Keratinocyte (primary cell): ENCODE results near the gene SULT2B1. TPM values are rescaled to one million over a fixed set of nuclear protein-coding genes. Genes with fewer than 3 reads are reported as not detected.

Source experiments
- DNase-seq: peaks from one replicate; pipeline ENCODE4 v3.0.0-alpha.2; 2011; ENCODE audit warnings: low read depth, missing footprints, low spot score
- FAIRE-seq: peaks from 2 replicates; lab custom pipeline; 2011; peaks lifted over from hg19 to GRCh38; lab: Jason Lieb, UNC
- H2AFZ ChIP-seq: 2 replicates; pipeline ENCODE4 v1.6.0; 2012; ENCODE audit warnings: low read length, control low read depth, inconsistent platforms; ENCODE audit not compliant: control insufficient read depth
- H3K27ac ChIP-seq: 2 replicates; pipeline ENCODE4 v1.5.1; 2011; ENCODE audit warnings: low read length; ENCODE audit not compliant: control insufficient read depth, insufficient read depth
- H3K27me3 ChIP-seq: 3 replicates; pipeline ENCODE4 v1.6.0; 2011; ENCODE audit warnings: low read length; ENCODE audit not compliant: control insufficient read depth, insufficient read depth; ENCODE audit errors: extremely low read depth
- H3K36me3 ChIP-seq, 2 experiments: 2 replicates in 1 of 2; 3 replicates in 1 of 2; pipeline ENCODE4 v1.5.1; 2011; ENCODE audit warnings: low read length in 2 of 2, mild to moderate bottlenecking in 1 of 2; ENCODE audit not compliant: control insufficient read depth in 2 of 2, insufficient read depth in 2 of 2; ENCODE audit errors: extremely low read depth in 1 of 2
- H3K4me1 ChIP-seq: 3 replicates; pipeline ENCODE4 v1.5.1; 2011; ENCODE audit warnings: low read length; ENCODE audit not compliant: control insufficient read depth, insufficient read depth; ENCODE audit errors: extremely low read depth
- H3K4me2 ChIP-seq: 3 replicates; pipeline ENCODE4 v1.6.0; 2011; ENCODE audit warnings: low read depth, low read length; ENCODE audit not compliant: control insufficient read depth, insufficient read depth; ENCODE audit errors: extremely low read depth
- H3K4me3 ChIP-seq, 3 experiments: fragments of 200-600 bp in 1 of 3; sonication (generic) in 1 of 3; 2 replicates in 2 of 3; 3 replicates in 1 of 3; pipeline ENCODE4 v1.5.1; 2011 to 2016; ENCODE audit warnings: low read length in 3 of 3, mild to moderate bottlenecking in 3 of 3, control low read depth in 2 of 3, inconsistent platforms in 1 of 3, low read depth in 1 of 3, mixed read lengths in 1 of 3, mixed run types in 1 of 3, moderate library complexity in 1 of 3; ENCODE audit not compliant: control insufficient read depth in 2 of 3, insufficient read depth in 2 of 3; ENCODE audit errors: extremely low read depth in 1 of 3
- H3K79me2 ChIP-seq: 2 replicates; pipeline ENCODE4 v1.6.0; 2012; ENCODE audit warnings: low read length; ENCODE audit not compliant: control insufficient read depth, insufficient read depth
- H3K9ac ChIP-seq: 3 replicates; pipeline ENCODE4 v1.6.0; 2011; ENCODE audit warnings: low read length; ENCODE audit not compliant: control insufficient read depth, insufficient read depth; ENCODE audit errors: extremely low read depth
- H3K9me1 ChIP-seq: 3 replicates; pipeline ENCODE4 v1.6.0; 2011; ENCODE audit warnings: low read length; ENCODE audit not compliant: control insufficient read depth, insufficient read depth; ENCODE audit errors: extremely low read depth
- H3K9me3 ChIP-seq: 2 replicates; pipeline ENCODE4 v1.5.1; 2012; ENCODE audit warnings: low read depth, low read length; ENCODE audit not compliant: control insufficient read depth
- H4K20me1 ChIP-seq: 3 replicates; pipeline ENCODE4 v1.6.0; 2011; ENCODE audit warnings: low read length; ENCODE audit not compliant: control insufficient read depth, insufficient read depth; ENCODE audit errors: extremely low read depth
- CTCF ChIP-seq, 3 experiments: IDR thresholded peaks in 1 of 3; conservative IDR thresholded peaks in 1 of 3; optimal IDR thresholded peaks in 1 of 3; 2 replicates in 2 of 3; 3 replicates in 1 of 3; pipeline versions ENCODE3 to v1.5.1; 2011; ENCODE audit warnings: low read length in 3 of 3, mild to moderate bottlenecking in 3 of 3, moderate library complexity in 2 of 3, control low read depth in 1 of 3, inconsistent platforms in 1 of 3; ENCODE audit not compliant: insufficient read depth in 2 of 3; ENCODE audit errors: extremely low read depth in 1 of 3
- EZH2 ChIP-seq: IDR thresholded peaks from one replicate; pipeline ENCODE4 v1.6.1; 2012; ENCODE audit warnings: inconsistent platforms, mild to moderate bottlenecking, low read length, moderate library complexity
- dilution Hi-C: fragments of 300-500 bp; cut with MboI; formaldehyde crosslinking; loops from one replicate; pipeline ENCODE4 v1.7.0; 2020; ENCODE audit warnings: low sequenced_read_pairs; ENCODE audit not compliant: extremely low pct_ligation_motif_present
- polyA plus RNA-seq, 5 experiments: library from polyadenylated mRNA; depleted of rRNA in 3 of 5; stranded (reverse) in 3 of 5; stranded (forward) in 1 of 5; unstranded in 1 of 5; fragments of >200 nt; gene quantifications; 1 replicate in 1 of 5; 2 replicates in 3 of 5; 3 replicates in 1 of 5; pipeline versions ENCODE4 v1.2.1 to v1.2.3, GENCODE V29; 2011 to 2012; ENCODE audit warnings: missing spikeins in 2 of 5, low read depth in 1 of 5, low replicate concordance in 1 of 5

SULT2B1 gene
- polyA plus RNA-seq, 1 donor (not counting 4 experiments of a cell fraction or from before 2014, with no cell fraction given), result 6.0 TPM

- dilution Hi-C loops, result no loop called here
Observed at GRCh38 chr19:48524732-48525131, 27.2 kb upstream of the SULT2B1 start.

GRCh38 chr19:48529156-48529555 is 22.8 kb upstream of the SULT2B1 start:
- Histone ChIP-seq H4K20me1 (no peaks in the 10 kb centered on the region), H3K4me1 (no peaks in the 10 kb centered on the region), H3K9me3 (no peaks in the 10 kb centered on the region), H3K9me1 (no peaks in the 10 kb centered on the region), H3K4me3 (no peak overlapping the region), H2AFZ (no peak overlapping the region), H3K4me2 (no peak overlapping the region), H3K27me3 (no peaks in the 10 kb centered on the region), H3K36me3 (no peaks in the 10 kb centered on the region), H3K27ac (no peak overlapping the region), H3K79me2 (no peaks in the 10 kb centered on the region), H3K9ac (no peak overlapping the region)
- no peak for DNase-seq
- dilution Hi-C loops, result no loop called here
- TF ChIP-seq EZH2, result no peak
- TF ChIP-seq CTCF (optimal IDR thresholded peaks at IDR 0.05 in 1 of 3, IDR thresholded peaks at IDR 0.05 in 1 of 3, conservative IDR thresholded peaks at IDR 0.05 in 1 of 3; ENCODE audit: extremely low read depth in 1 of 3, insufficient read depth in 2 of 3, low read length in 3 of 3), result no peak
- no peak for FAIRE-seq

More at GRCh38 chr19:48524732-48525131, 27.2 kb upstream of the SULT2B1 start:
- H3K4me1 ChIP-seq, result no peaks in the 10 kb centered on the region
- no peak overlapping the region for H3K4me3 ChIP-seq
- FAIRE-seq (no peak), DNase-seq (no peak)
- H4K20me1 ChIP-seq, result no peaks in the 10 kb centered on the region
- TF ChIP-seq CTCF (optimal IDR thresholded peaks at IDR 0.05 in 1 of 3, IDR thresholded peaks at IDR 0.05 in 1 of 3, conservative IDR thresholded peaks at IDR 0.05 in 1 of 3; ENCODE audit: extremely low read depth in 1 of 3, insufficient read depth in 2 of 3, low read length in 3 of 3) (no peak), EZH2 (no peak)
- H3K9me3 ChIP-seq, result no peaks in the 10 kb centered on the region
- no peak overlapping the region for H3K9ac ChIP-seq
- no peak overlapping the region for H3K4me2 ChIP-seq
- no peaks in the 10 kb centered on the region for H3K27me3 ChIP-seq
- H3K27ac ChIP-seq, result no peak overlapping the region
- no peaks in the 10 kb centered on the region for H3K79me2 ChIP-seq
- H3K36me3 ChIP-seq, result no peaks in the 10 kb centered on the region
- no peaks in the 10 kb centered on the region for H3K9me1 ChIP-seq
- H2AFZ ChIP-seq, result no peak overlapping the region
